ENCODE results near the gene PLXDC2.

DNA sequence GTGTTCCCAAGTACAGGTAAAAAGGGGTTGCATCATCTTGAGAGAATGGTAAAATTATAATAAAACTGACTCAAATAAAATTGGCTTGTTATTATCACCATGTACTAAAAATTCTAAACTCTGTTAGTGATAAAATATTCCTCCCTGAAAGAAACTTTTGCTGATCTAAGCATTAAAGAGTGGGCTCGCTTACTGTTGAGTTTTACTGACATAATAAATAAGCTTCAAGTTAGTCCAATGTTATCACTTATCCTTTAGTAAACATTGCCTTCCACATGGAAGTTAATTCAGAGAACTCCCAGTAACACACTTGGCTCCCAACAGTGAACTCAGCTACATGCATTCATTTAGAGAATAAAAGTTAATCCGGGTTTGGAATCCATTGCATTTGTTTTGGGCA is 456.4 kb downstream of the PLXDC2 start:
- TF ChIP-seq, protein P1, sequence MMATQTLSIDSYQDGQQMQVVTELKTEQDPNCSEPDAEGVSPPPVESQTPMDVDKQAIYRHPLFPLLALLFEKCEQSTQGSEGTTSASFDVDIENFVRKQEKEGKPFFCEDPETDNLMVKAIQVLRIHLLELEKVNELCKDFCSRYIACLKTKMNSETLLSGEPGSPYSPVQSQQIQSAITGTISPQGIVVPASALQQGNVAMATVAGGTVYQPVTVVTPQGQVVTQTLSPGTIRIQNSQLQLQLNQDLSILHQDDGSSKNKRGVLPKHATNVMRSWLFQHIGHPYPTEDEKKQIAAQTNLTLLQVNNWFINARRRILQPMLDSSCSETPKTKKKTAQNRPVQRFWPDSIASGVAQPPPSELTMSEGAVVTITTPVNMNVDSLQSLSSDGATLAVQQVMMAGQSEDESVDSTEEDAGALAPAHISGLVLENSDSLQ (IDR thresholded peaks at IDR 0.05): no peak
- TF ChIP-seq ZNF384 (IDR thresholded peaks at IDR 0.05) (no peak), ARNT (IDR thresholded peaks at IDR 0.05) (no peak), L3MBTL2 (conservative IDR thresholded peaks at IDR 0.05) (no peak), SUZ12 (IDR thresholded peaks at IDR 0.05) (no peak), BHLHE40 (IDR thresholded peaks at IDR 0.05; ENCODE audit: borderline replicate concordance) (no peak), LEF1 (IDR thresholded peaks at IDR 0.05; ENCODE audit: borderline replicate concordance) (no peak), SP1 (IDR thresholded peaks at IDR 0.05) (no peak), TARDBP (IDR thresholded peaks at IDR 0.05) (no peak), FOXA1 (IDR thresholded peaks at IDR 0.05) (no peak), ELF4 (IDR thresholded peaks at IDR 0.05) (no peak), HDGF (IDR thresholded peaks at IDR 0.05; ENCODE audit: borderline replicate concordance) (no peak)
